H1 (cell line): ENCODE measurements around the gene UGT2B7. TPM values are rescaled to one million over a fixed set of nuclear protein-coding genes. Genes with fewer than 3 reads are reported as not detected.

ENCODE experiments used
- ATF2 ChIP-seq: IDR thresholded peaks from 2 replicates; pipeline ENCODE4 v1.6.1; 2012; ENCODE audit warnings: low read length, inconsistent platforms
- BCL11A ChIP-seq, 2 experiments: IDR thresholded peaks; one replicate each; pipeline ENCODE4 v1.6.1; 2011; ENCODE audit warnings: low read depth in 2 of 2, low read length in 2 of 2, mild to moderate bottlenecking in 2 of 2
- GTF2F1 ChIP-seq: IDR thresholded peaks from 2 replicates; pipeline ENCODE4 v1.6.1; 2012; ENCODE audit warnings: low read depth, low read length, improper control_type of control experiment, borderline replicate concordance
- KDM1A ChIP-seq: fragments of 200-600, 300-600 bp; sonication (generic); IDR thresholded peaks from 2 replicates; pipeline ENCODE4 v1.7.1; 2016; ENCODE audit warnings: mild to moderate bottlenecking, low read length, borderline replicate concordance
- PHF8 ChIP-seq: fragments of 200-600 bp; sonication (generic); conservative IDR thresholded peaks from 2 replicates; pipeline ENCODE4 v1.7.1; 2012; ENCODE audit warnings: low read depth, mild to moderate bottlenecking, inconsistent platforms, low read length, moderate library complexity
- POLR2AphosphoS5 ChIP-seq: IDR thresholded peaks from 2 replicates; pipeline ENCODE4 v1.6.1; 2011; ENCODE audit warnings: low read depth, low read length
- RXRA ChIP-seq: IDR thresholded peaks from 2 replicates; pipeline ENCODE4 v1.6.1; 2011; ENCODE audit warnings: low read depth, mild to moderate bottlenecking, low read length, moderate library complexity; ENCODE audit not compliant: insufficient read depth
- polyA plus RNA-seq, 7 experiments: library from polyadenylated mRNA; depleted of rRNA in 3 of 7; stranded (reverse) in 5 of 7; unstranded in 2 of 7; fragments of >200 nt in 5 of 7; fragments of 200-250 nt in 2 of 7; gene quantifications; 1 replicate in 5 of 7; 2 replicates in 1 of 7; 4 replicates in 1 of 7; pipeline versions ENCODE4 v1.2.1 to v1.2.3, GENCODE V29; 2011 to 2013; ENCODE audit warnings: missing spikeins in 2 of 7, mixed read lengths in 2 of 7
- total RNA-seq: library from RNA; stranded (reverse); fragmentation: NEBNext Ultra II Directional; extraction: Animal tissue kit (Norgen Biotek cat#: 25700); gene quantifications from 2 replicates; pipeline ENCODE4 v1.2.1, GENCODE V29; 2021
- TF ChIP-seq, protein P1 (sequence below): IDR thresholded peaks from 2 replicates; pipeline ENCODE4 v1.6.1; 2011; ENCODE audit warnings: low read depth, mild to moderate bottlenecking, low read length; ENCODE audit not compliant: insufficient read depth

Gene UGT2B7
- total and polyA plus RNA-seq, 2 of the 8 experiments (the other 6 are each of a cell fraction or from before 2014, with no cell fraction given) = not detected

- TF ChIP-seq ATF2 (no peak), RXRA (no peak), KDM1A (no peak), BCL11A (IDR thresholded peaks at IDR 0.05; ENCODE audit: low read depth in 2 of 2, low read length in 2 of 2) (no peak), GTF2F1 (no peak), POLR2AphosphoS5 (no peak), PHF8 (no peak)
- TF ChIP-seq, protein P1, sequence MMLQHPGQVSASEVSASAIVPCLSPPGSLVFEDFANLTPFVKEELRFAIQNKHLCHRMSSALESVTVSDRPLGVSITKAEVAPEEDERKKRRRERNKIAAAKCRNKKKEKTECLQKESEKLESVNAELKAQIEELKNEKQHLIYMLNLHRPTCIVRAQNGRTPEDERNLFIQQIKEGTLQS = no peak
These were observed 25.7 kb upstream of the UGT2B7 start (continued) for GRCh38 chr4:69070590-69070989.
